ENCODE data around the gene IFNLR1.

DNA sequence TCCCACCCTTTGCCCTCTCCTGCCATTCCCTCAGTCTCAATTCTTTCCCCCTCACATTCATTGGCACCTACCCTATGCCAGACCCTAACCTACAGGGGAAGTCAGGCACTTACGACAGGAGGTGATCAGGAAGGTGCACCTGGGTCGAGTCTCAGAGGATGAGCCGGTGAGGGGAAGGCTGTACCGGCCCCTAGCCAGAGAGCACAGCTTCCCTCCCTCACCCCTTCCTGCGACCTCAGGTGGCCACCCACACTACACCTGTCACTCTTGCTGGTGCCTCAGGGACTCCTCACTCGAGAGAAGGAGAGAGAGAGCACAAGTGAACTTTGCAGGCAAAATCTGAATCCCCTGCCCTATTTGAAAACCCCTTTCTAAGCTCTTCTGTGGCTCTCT lies 73.5 kb downstream of the IFNLR1 start:
- TF ChIP-seq, protein P1, sequence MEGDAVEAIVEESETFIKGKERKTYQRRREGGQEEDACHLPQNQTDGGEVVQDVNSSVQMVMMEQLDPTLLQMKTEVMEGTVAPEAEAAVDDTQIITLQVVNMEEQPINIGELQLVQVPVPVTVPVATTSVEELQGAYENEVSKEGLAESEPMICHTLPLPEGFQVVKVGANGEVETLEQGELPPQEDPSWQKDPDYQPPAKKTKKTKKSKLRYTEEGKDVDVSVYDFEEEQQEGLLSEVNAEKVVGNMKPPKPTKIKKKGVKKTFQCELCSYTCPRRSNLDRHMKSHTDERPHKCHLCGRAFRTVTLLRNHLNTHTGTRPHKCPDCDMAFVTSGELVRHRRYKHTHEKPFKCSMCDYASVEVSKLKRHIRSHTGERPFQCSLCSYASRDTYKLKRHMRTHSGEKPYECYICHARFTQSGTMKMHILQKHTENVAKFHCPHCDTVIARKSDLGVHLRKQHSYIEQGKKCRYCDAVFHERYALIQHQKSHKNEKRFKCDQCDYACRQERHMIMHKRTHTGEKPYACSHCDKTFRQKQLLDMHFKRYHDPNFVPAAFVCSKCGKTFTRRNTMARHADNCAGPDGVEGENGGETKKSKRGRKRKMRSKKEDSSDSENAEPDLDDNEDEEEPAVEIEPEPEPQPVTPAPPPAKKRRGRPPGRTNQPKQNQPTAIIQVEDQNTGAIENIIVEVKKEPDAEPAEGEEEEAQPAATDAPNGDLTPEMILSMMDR (conservative IDR thresholded peaks at IDR 0.05; ENCODE audit: low read length), result no peak
- TF ChIP-seq EZH2phosphoT487 (IDR thresholded peaks at IDR 0.05; ENCODE audit: borderline replicate concordance, low read depth, low read length), result no peak

Data from OCI-LY7 (cell line).